Adrenal gland (tissue), 5 donors: ENCODE results near the gene EFNA5.

Experiments
- CTCF ChIP-seq, 6 experiments: fragments of 450-650 bp in 4 of 6; fragments of 200-600 bp in 2 of 6; sonication (generic) in 1 of 6; IDR thresholded peaks; 1 replicate in 5 of 6; 2 replicates in 1 of 6; pipeline versions ENCODE4 v1.5.1 to v1.8.0; 2016 to 2021; ENCODE audit warnings: antibody characterized with exemption in 6 of 6, mild to moderate bottlenecking in 2 of 6, moderate library complexity in 1 of 6
- POLR2A ChIP-seq, 2 donors: fragments of 450-650 bp; IDR thresholded peaks; one replicate each; pipeline ENCODE4 v1.6.1; 2017; ENCODE audit warnings: antibody characterized with exemption in 2 of 2, mild to moderate bottlenecking in 2 of 2, moderate library complexity in 1 of 2
- donor health status: DM: no; HTN: no; CAD: no.

DNA sequence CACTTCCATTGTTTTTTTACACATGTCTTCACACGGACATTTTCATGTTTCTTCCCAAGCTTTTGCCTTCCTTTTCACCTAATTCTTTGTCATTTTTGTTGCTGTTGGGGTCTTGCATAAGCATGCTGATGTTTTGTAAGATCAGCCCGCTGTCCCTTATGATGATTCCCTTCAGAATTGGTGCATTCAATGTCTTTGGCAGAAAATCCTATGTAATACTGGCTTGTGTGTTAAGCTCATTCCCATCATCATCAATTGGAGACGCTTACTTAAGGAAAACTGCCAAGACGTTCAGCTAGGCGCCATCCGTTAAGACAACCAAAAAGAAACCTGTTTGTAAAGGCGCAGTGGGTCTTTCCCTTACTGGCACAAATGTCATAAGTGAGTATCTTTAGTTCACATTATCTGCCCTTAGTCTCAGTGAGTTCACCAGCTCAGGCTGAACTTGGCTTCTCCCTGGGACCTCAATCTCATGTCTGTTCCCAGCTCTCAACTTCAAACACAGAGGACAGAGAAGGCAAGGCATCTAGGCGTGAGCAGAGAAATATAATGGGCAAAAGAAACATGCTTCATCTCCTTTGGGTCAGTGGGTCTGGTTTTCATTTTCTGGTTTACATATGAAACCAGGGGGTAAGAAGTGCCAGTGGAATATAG, 97.9 kb downstream of the EFNA5 start:
- TF ChIP-seq CTCF (IDR thresholded peaks at IDR 0.05) (no peak), POLR2A (IDR thresholded peaks at IDR 0.05) (no peak)
